H1 (cell line): ENCODE data around the gene POLR1H. TPM values are rescaled to one million over a fixed set of nuclear protein-coding genes. Genes with fewer than 3 reads are reported as not detected.

Source experiments
- CBX5 ChIP-seq: fragments of 300-800, 300-1000 bp; sonication (generic); IDR thresholded peaks from 2 replicates; pipeline ENCODE4 v1.7.1; 2016; ENCODE audit warnings: antibody characterized with exemption, low read length, low read depth
- HDAC2 ChIP-seq, 2 experiments: fragments of 300-600 bp in 1 of 2; sonication (generic) in 1 of 2; IDR thresholded peaks; 2 replicates each; pipeline ENCODE4 v1.6.1; 2011 to 2012; ENCODE audit warnings: low read depth in 2 of 2, low read length in 2 of 2, mild to moderate bottlenecking in 2 of 2, moderate library complexity in 2 of 2, borderline replicate concordance in 1 of 2, inconsistent platforms in 1 of 2
- KDM4A ChIP-seq: IDR thresholded peaks from one replicate; pipeline ENCODE4 v1.7.1; 2012; ENCODE audit warnings: low read depth, mild to moderate bottlenecking, moderate library complexity, low read length, inconsistent platforms; ENCODE audit not compliant: severe bottlenecking
- TBP ChIP-seq: IDR thresholded peaks from 2 replicates; pipeline ENCODE4 v1.6.1; 2011; ENCODE audit warnings: low read depth, low read length, improper control_type of control experiment
- polyA plus RNA-seq, 7 experiments: library from polyadenylated mRNA; depleted of rRNA in 3 of 7; stranded (reverse) in 5 of 7; unstranded in 2 of 7; fragments of >200 nt in 5 of 7; fragments of 200-250 nt in 2 of 7; gene quantifications; 1 replicate in 5 of 7; 2 replicates in 1 of 7; 4 replicates in 1 of 7; pipeline versions ENCODE4 v1.2.1 to v1.2.3, GENCODE V29; 2011 to 2013; ENCODE audit warnings: missing spikeins in 2 of 7, mixed read lengths in 2 of 7
- total RNA-seq: library from RNA; stranded (reverse); fragmentation: NEBNext Ultra II Directional; extraction: Animal tissue kit (Norgen Biotek cat#: 25700); gene quantifications from 2 replicates; pipeline ENCODE4 v1.2.1, GENCODE V29; 2021

Gene POLR1H
- total and polyA plus RNA-seq, 2 of the 8 experiments (the other 6 are each of a cell fraction or from before 2014, with no cell fraction given), result 31.5 to 82.2 TPM

- TF ChIP-seq HDAC2 (IDR thresholded peaks at IDR 0.05; ENCODE audit: borderline replicate concordance in 1 of 2, low read depth in 2 of 2, low read length in 2 of 2) (no peak), TBP (no peak), KDM4A (no peak), CBX5 (no peak)
- TF ChIP-seq, all 59 proteins: peak for 0
Observed at GRCh38 chr6:30093951-30094661, 33.0 kb downstream of the POLR1H start (continued).
